ENCODE results near the gene GGT1. TPM values are rescaled to one million over a fixed set of nuclear protein-coding genes. Genes with fewer than 3 reads are reported as not detected.
A peak's percentile ranks its signal among the peaks of the same experiment; 100 is the strongest.
"Not testable (repeated sequence)": the region's sequence is repeated elsewhere in the genome, so short reads cannot be mapped to it uniquely, and the experiment has no call there.

Gene GGT1
- total and polyA plus RNA-seq, 4 donors, result 31.8 to 162 (median 52.9) TPM

DNA sequence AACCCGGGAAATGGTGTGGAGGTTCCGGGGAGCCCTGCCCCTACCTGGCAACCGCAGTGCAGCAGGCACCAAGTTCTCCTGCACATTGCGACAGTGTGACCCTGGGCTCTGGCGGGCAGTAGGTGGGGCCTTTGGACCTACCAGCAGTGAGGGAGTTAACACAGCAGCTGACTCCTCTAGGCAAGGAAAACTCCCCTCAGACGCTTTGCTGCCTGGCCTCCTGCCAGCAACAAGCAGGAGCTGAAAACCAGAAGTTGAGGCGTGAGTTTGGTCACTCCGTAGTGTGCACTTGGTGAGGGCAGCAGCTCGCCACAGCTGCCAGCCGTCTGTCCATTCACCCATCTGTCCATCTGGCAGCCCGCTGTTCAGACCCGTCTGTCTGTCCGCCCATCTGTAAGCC, 29.6 kb downstream of the GGT1 start:
- not testable (repeated sequence) for H3K4me3 ChIP-seq; H3K9me3 ChIP-seq (ENCODE audit: control insufficient read depth in 4 of 4, insufficient read depth in 3 of 4, low read length in 3 of 4); H3K27ac ChIP-seq (ENCODE audit: low read depth in 1 of 2, low read length in 1 of 2); H3K27me3 ChIP-seq (ENCODE audit: control insufficient read depth in 3 of 3, insufficient read depth in 3 of 3, low read length in 2 of 3); H3K9ac ChIP-seq (ENCODE audit: insufficient read depth in 1 of 2, low read length in 2 of 2); ATAC-seq (ENCODE audit: insufficient read depth, low FRiP score); H3K36me3 ChIP-seq (ENCODE audit: control insufficient read depth in 4 of 4, insufficient read depth in 4 of 4, low read length in 4 of 4)
- DNase-seq, result peak; percentile 49 to 72 (median 54)
- 19 to 25% methylated on average over 6 to 11 of the region's 13 CpGs for WGBS, 2 donors
- peaks cover 0 to 25% (median 9%) of the 10 kb centered on the region in 5 donors for H3K4me1 ChIP-seq (ENCODE audit: control insufficient read depth in 5 of 5, insufficient read depth in 5 of 5, low read length in 5 of 5)

DNA sequence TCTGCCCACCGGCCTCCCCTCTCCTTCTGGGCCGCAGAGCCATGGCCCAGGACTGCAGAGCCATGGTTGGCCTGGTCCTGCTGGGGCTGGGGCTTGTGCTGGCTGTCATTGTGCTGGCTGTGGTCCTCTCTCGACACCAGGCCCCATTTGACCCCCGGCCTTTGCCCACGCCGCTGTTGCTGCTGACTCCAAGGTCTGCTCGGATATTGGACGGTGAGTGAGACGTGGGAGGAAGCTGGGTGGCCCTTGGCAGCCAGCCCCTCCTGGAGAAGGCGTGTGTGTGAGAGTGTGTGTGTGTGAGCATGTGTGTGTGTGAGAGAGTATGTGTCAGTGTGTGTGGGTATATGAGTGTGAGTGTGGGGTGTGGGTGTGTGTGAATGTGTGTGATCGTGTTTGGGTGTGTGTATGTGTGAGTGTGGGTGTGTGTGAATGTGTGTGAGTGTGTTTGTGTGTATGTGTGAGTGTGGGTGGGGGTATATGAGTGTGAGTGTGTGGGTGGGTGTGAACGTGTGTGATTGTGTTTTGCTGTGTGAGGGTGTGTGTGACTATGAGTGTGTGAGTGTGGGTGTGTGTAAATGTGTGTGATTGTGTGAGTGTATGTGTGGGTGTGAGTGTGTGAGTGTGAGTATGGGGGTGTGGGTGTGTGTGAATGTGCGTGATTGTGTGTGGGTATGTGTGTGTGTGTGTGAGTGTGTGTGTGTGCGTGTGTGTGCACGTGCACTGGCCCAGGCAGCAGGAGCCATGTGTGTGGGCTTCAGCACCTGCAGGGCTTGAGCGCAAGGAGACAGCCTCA, 30.4 kb downstream of the GGT1 start:
- not testable (repeated sequence) for ATAC-seq (ENCODE audit: insufficient read depth, low FRiP score)

DNA sequence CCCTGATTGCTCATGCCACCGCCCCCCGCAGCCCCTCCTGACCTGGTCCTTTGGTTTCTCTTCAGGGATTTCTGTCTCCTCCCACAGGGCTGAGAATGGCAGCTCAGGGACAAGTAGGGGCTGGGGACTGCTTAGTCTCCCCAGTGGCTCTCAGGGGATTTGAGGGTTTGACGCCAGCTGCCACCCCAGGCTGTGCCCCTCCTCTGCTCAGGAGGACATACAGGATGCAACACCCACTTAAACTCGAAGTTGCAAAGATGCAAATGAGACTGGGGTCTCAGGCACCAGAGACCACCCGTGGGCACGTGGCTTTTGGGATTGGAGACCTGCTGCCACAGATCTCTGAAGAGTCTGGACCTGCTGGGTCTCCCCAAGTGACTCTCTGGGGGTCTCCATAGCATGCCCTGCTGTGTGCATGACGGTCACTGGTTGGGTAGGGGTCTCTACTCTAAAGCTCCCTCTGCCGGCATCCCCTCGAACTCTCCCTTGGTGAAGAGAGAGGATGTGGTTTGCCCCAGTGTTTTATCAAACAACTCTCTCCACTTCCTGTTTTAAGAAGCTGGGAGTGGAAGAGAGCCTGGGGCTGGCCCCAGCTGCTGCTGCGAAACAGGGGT, 31.9 kb downstream of the GGT1 start:
- 29% methylated on average over 9 of the region's 10 CpGs for WGBS, 2 donors
- not testable (repeated sequence) for H3K27me3 ChIP-seq (ENCODE audit: control insufficient read depth in 3 of 3, insufficient read depth in 3 of 3, low read length in 2 of 3)

More for the DNA sequence above, 30.4 kb downstream of the GGT1 start:
- Histone ChIP-seq H3K4me1 (ENCODE audit: control insufficient read depth in 5 of 5, insufficient read depth in 5 of 5, low read length in 5 of 5) (peaks cover 0 to 25% (median 9%) of the 10 kb centered on the region in 5 donors), H3K9ac (ENCODE audit: insufficient read depth in 1 of 2, low read length in 2 of 2) (peak overlapping the region in 1 of 2 donors; percentile 53), H3K27ac (ENCODE audit: low read depth in 1 of 2, low read length in 1 of 2) (peak overlapping the region in 1 of 2 donors; percentile 67)
- not testable (repeated sequence) for H3K36me3 ChIP-seq (ENCODE audit: control insufficient read depth in 4 of 4, insufficient read depth in 4 of 4, low read length in 4 of 4); H3K4me3 ChIP-seq; H3K27me3 ChIP-seq (ENCODE audit: control insufficient read depth in 3 of 3, insufficient read depth in 3 of 3, low read length in 2 of 3); H3K9me3 ChIP-seq (ENCODE audit: control insufficient read depth in 4 of 4, insufficient read depth in 3 of 4, low read length in 3 of 4)
- WGBS, 2 donors, result 44 to 58% methylated on average over 16 of the region's 16 CpGs
- peak; percentile 32 to 65 (median 33) for DNase-seq

DNA sequence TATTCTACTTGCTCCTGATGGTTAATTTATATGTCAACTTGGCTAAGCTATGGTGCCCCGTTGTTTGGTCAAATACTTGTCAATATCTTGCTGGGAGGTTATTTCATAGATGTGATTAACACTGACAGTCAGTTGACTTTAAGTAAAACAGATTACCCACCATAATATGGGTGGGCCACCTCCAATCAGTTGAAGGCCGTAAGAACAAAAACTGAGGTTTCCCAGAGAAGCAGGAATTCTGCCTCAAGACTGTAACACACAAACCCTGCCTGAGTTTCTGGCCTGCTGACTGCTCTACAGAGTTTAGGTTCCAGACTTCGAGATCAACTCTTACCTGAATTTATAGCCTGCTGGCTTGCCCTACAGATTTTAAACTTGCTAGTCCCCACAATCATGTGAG, 33.5 kb downstream of the GGT1 start:
- not testable (repeated sequence) for H3K36me3 ChIP-seq (ENCODE audit: control insufficient read depth in 4 of 4, insufficient read depth in 4 of 4, low read length in 4 of 4); H3K9ac ChIP-seq (ENCODE audit: insufficient read depth in 1 of 2, low read length in 2 of 2); DNase-seq; H3K27me3 ChIP-seq (ENCODE audit: control insufficient read depth in 3 of 3, insufficient read depth in 3 of 3, low read length in 2 of 3); ATAC-seq (ENCODE audit: insufficient read depth, low FRiP score); H3K4me3 ChIP-seq; H3K9me3 ChIP-seq (ENCODE audit: control insufficient read depth in 4 of 4, insufficient read depth in 3 of 4, low read length in 3 of 4); H3K27ac ChIP-seq (ENCODE audit: low read depth in 1 of 2, low read length in 1 of 2)
- WGBS, 2 donors, result 91 to 96% methylated on average over 3 of the region's 3 CpGs
- H3K4me1 ChIP-seq (ENCODE audit: control insufficient read depth in 5 of 5, insufficient read depth in 5 of 5, low read length in 5 of 5), result peaks cover 0 to 19% (median 7%) of the 10 kb centered on the region in 5 donors

More for the DNA sequence above, 31.9 kb downstream of the GGT1 start:
- not testable (repeated sequence) for H3K9ac ChIP-seq (ENCODE audit: insufficient read depth in 1 of 2, low read length in 2 of 2); H3K27ac ChIP-seq (ENCODE audit: low read depth in 1 of 2, low read length in 1 of 2); H3K9me3 ChIP-seq (ENCODE audit: control insufficient read depth in 4 of 4, insufficient read depth in 3 of 4, low read length in 3 of 4); H3K4me3 ChIP-seq; H3K36me3 ChIP-seq (ENCODE audit: control insufficient read depth in 4 of 4, insufficient read depth in 4 of 4, low read length in 4 of 4); ATAC-seq (ENCODE audit: insufficient read depth, low FRiP score)
- peaks cover 0 to 25% (median 9%) of the 10 kb centered on the region in 5 donors for H3K4me1 ChIP-seq (ENCODE audit: control insufficient read depth in 5 of 5, insufficient read depth in 5 of 5, low read length in 5 of 5)
- DNase-seq, result peak in 1 of 3 donors; percentile 1

DNA sequence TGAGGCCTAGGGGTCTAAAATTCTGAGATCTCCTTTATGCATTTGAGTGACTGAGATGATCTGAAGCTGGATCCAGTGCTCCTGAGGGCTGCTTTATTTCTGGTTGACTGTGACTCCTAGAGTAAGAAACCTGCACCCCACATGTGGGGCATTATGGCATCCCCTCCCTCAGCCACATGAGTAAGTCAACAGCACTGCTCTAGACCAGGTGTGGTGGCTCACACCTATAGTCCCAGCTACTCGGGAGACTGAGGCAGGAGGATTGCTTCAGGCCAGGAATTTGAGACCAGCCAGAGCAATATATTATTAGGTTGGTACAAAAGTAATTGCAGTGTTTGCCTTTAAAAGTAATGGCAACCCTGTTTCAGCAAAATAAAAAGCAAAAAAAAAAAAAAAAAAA, 39.3 kb downstream of the GGT1 start:
- not testable (repeated sequence) for H3K4me1 ChIP-seq (ENCODE audit: control insufficient read depth in 5 of 5, insufficient read depth in 5 of 5, low read length in 5 of 5); H3K27ac ChIP-seq (ENCODE audit: low read depth in 1 of 2, low read length in 1 of 2); H3K27me3 ChIP-seq (ENCODE audit: control insufficient read depth in 3 of 3, insufficient read depth in 3 of 3, low read length in 2 of 3); H3K9ac ChIP-seq (ENCODE audit: insufficient read depth in 1 of 2, low read length in 2 of 2); H3K36me3 ChIP-seq (ENCODE audit: control insufficient read depth in 4 of 4, insufficient read depth in 4 of 4, low read length in 4 of 4); DNase-seq; H3K9me3 ChIP-seq (ENCODE audit: control insufficient read depth in 4 of 4, insufficient read depth in 3 of 4, low read length in 3 of 4); ATAC-seq (ENCODE audit: insufficient read depth, low FRiP score); H3K4me3 ChIP-seq
- 88 to 95% methylated on average over 1 of the region's 1 CpG for WGBS, 2 donors

DNA sequence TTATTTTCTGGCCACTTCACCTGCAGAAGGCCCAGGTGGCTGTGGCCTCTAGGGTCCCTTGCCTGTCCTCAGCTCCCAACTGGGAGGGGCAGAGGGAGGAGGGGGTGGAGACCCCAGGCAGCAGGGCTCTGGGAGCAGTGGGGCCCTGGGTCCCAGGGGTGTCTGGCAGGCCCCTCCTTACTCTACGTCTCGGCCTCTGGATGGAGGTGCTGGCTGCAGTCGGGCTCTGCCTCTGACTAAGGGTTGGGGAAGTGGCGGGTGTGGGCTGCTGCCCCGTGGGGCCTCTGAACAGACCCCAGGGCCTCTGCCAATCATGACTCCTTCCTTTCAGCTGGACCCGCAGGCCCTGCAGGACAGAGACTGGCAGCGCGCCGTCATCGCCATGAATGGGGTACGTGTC, 41.4 kb downstream of the GGT1 start:
- 64 to 81% methylated on average over 6 to 10 of the region's 11 CpGs for WGBS, 2 donors

DNA sequence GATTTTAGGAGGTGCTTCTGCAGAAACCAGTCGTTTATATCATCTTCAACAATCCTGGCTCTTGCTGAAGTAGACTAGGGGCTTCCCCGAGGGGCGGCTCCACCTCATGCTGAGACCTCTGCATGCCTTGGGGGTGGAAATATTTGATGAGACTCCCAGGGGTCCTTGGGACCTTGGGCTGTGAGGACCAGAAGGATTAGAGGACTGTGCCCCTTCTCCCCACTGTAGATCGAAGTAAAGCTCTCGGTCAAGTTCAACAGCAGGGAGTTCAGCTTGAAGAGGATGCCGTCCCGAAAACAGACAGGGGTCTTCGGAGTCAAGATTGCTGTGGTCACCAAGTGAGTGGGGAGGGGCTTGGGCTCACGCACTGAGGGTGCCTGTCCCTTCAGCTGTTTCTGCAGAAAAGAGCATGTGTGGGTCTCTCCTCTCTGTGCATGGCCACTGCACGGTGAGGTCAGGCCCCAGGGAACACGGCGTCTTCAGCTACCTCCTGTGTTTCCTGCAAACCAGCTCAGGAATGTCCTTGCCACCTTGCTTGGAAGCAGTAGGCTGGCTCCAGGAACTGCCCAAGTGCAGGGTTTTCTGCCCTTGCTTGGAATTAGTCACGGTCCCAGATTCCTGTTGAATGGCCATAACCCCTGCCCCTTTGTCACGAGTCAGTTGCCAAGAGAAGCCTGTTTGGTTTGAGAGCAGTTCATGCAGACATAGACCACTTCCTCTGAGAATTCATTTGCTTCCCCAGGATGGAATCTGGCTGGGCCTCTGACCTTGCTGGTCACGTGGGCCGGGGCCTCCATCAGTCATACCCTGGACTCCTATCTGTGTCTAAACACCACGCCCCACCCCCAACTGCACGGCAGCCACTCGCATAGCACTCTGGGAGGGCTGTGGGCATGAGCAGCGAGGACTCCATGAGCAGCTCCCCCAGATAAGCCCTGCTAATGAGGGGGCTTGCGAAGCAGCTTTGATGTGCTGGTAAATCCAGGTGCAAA, 42.7 kb downstream of the GGT1 start:
- H3K9ac ChIP-seq (ENCODE audit: insufficient read depth in 1 of 2, low read length in 2 of 2); H3K4me1 ChIP-seq (ENCODE audit: control insufficient read depth in 5 of 5, insufficient read depth in 5 of 5, low read length in 5 of 5); H3K27me3 ChIP-seq (ENCODE audit: control insufficient read depth in 3 of 3, insufficient read depth in 3 of 3, low read length in 2 of 3); H3K36me3 ChIP-seq (ENCODE audit: control insufficient read depth in 4 of 4, insufficient read depth in 4 of 4, low read length in 4 of 4); ATAC-seq (ENCODE audit: insufficient read depth, low FRiP score); H3K4me3 ChIP-seq; H3K9me3 ChIP-seq (ENCODE audit: control insufficient read depth in 4 of 4, insufficient read depth in 3 of 4, low read length in 3 of 4); H3K27ac ChIP-seq (ENCODE audit: low read depth in 1 of 2, low read length in 1 of 2); DNase-seq: not testable (repeated sequence)
- 56 to 78% methylated on average over 3 to 11 of the region's 21 CpGs for WGBS, 2 donors

More for the DNA sequence above, 41.4 kb downstream of the GGT1 start:
- not testable (repeated sequence) for H3K4me1 ChIP-seq (ENCODE audit: control insufficient read depth in 5 of 5, insufficient read depth in 5 of 5, low read length in 5 of 5); H3K36me3 ChIP-seq (ENCODE audit: control insufficient read depth in 4 of 4, insufficient read depth in 4 of 4, low read length in 4 of 4); H3K9me3 ChIP-seq (ENCODE audit: control insufficient read depth in 4 of 4, insufficient read depth in 3 of 4, low read length in 3 of 4); H3K9ac ChIP-seq (ENCODE audit: insufficient read depth in 1 of 2, low read length in 2 of 2); H3K27ac ChIP-seq (ENCODE audit: low read depth in 1 of 2, low read length in 1 of 2); H3K27me3 ChIP-seq (ENCODE audit: control insufficient read depth in 3 of 3, insufficient read depth in 3 of 3, low read length in 2 of 3); H3K4me3 ChIP-seq; ATAC-seq (ENCODE audit: insufficient read depth, low FRiP score)
- DNase-seq, result peak in 1 of 3 donors; percentile 12
